GM15510 (cell line): ENCODE measurements around the gene FRAT2.

Experiments
- POLR2A ChIP-seq: IDR thresholded peaks from 3 replicates; pipeline ENCODE4 v1.6.1; 2011; ENCODE audit warnings: borderline replicate concordance; ENCODE audit not compliant: insufficient read length; ENCODE audit errors: extremely low read depth

FRAT2 gene

GRCh38 chr10:97362310-97363033 is 27.9 kb upstream of the FRAT2 start:
- no peak for TF ChIP-seq POLR2A

- no peak for TF ChIP-seq POLR2A
Observed at GRCh38 chr10:97361537-97361901, 27.0 kb upstream of the FRAT2 start.

- TF ChIP-seq POLR2A = no peak
Observed at GRCh38 chr10:97360705-97361536, 26.4 kb upstream of the FRAT2 start.

- no peak for TF ChIP-seq POLR2A
Observed at GRCh38 chr10:97358781-97359180, 24.3 kb upstream of the FRAT2 start.

GRCh38 chr10:97358349-97358748 is 23.8 kb upstream of the FRAT2 start:
- TF ChIP-seq POLR2A = no peak

GRCh38 chr10:97356918-97357317 is 22.4 kb upstream of the FRAT2 start:
- no peak for TF ChIP-seq POLR2A

- TF ChIP-seq POLR2A = no peak
Observed at GRCh38 chr10:97356318-97356914, 21.9 kb upstream of the FRAT2 start.

GRCh38 chr10:97355571-97355975 is 21.0 kb upstream of the FRAT2 start:
- TF ChIP-seq POLR2A = no peak

- TF ChIP-seq POLR2A = no peak
Observed at GRCh38 chr10:97353945-97354344, 19.4 kb upstream of the FRAT2 start.

GRCh38 chr10:97349752-97350513 is 15.4 kb upstream of the FRAT2 start:
- TF ChIP-seq POLR2A = no peak

- TF ChIP-seq POLR2A = no peak
Observed at GRCh38 chr10:97347317-97347716, 12.8 kb upstream of the FRAT2 start.

- no peak for TF ChIP-seq POLR2A
Observed at GRCh38 chr10:97341416-97341815, 6.9 kb upstream of the FRAT2 start.

GRCh38 chr10:97338041-97338440 is 3.5 kb upstream of the FRAT2 start:
- TF ChIP-seq POLR2A = no peak

- no peak for TF ChIP-seq POLR2A
Observed at GRCh38 chr10:97336942-97337831, 2.7 kb upstream of the FRAT2 start.
